ENCODE results near the gene DHRS3. TPM values are rescaled to one million over a fixed set of nuclear protein-coding genes. Genes with fewer than 3 reads are reported as not detected.

Gene DHRS3
- total RNA-seq, 1 donor: 161 TPM

DNA sequence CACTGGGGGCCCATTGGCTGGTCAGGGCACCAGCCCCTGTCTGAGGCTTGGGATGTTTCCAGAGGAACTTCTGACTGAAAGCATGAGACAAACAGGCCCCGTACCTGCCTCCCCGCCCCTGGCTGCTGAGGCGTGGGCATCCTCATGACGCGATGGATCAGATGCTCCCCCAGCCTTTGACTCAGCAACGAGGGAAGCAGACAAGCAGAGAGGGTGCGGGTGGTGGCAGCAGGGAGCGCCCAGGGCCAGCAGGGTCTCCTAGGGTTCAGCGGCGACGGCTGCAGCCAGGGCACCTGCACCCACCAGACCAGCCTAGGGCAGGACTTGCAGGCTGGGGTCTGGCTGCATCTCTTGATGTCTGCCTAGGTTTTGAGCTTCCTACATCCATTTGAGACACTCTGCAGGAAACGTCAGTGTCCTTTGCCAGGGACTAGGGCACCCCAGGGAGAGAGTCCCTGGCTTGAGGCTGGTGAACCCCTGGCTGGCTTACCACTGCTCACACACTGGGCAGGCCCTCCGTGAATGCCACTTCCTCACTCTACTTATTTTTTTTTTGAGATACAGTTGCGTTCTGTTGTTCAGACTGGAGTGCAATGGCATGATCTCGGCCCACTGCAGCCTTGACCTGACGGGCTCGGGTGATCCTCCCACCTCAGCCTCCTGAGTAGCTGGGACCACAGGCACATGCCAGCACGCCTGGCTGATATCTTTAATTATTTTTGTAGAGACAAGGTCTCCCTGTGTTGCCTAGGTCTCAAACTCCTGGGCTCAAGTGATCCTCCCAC is 63.3 kb downstream of the DHRS3 start:
- Histone ChIP-seq H3K4me1 (ENCODE audit: insufficient read depth, low read length) (peaks cover 29% of the 10 kb centered on the region), H3K27ac (ENCODE audit: low read depth, low read length) (no peak overlapping the region)
- TF ChIP-seq, protein P1, sequence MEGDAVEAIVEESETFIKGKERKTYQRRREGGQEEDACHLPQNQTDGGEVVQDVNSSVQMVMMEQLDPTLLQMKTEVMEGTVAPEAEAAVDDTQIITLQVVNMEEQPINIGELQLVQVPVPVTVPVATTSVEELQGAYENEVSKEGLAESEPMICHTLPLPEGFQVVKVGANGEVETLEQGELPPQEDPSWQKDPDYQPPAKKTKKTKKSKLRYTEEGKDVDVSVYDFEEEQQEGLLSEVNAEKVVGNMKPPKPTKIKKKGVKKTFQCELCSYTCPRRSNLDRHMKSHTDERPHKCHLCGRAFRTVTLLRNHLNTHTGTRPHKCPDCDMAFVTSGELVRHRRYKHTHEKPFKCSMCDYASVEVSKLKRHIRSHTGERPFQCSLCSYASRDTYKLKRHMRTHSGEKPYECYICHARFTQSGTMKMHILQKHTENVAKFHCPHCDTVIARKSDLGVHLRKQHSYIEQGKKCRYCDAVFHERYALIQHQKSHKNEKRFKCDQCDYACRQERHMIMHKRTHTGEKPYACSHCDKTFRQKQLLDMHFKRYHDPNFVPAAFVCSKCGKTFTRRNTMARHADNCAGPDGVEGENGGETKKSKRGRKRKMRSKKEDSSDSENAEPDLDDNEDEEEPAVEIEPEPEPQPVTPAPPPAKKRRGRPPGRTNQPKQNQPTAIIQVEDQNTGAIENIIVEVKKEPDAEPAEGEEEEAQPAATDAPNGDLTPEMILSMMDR (IDR thresholded peaks at IDR 0.05; ENCODE audit: extremely low read depth, low read depth, low read length): no peak

DNA sequence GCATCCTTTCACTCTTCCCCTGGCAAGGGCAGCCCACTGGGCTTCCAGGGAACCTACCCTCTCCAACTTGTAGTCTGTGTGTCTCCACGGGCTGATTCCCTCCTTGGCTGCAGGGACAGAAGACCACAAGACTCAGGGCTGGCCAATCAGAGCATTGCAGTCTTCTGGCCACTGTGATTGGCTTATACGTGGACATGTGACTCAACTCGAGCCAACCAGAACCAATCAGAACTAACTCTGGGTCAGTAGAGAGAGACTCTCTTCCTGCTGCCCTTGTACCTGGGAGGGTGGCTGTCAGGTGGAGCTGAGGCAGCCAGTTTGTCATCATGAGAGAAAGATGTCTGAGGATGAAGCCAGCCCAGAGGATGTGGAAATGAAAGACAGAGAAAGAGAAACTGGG is 64.0 kb downstream of the DHRS3 start:
- H3K79me2 ChIP-seq (ENCODE audit: insufficient read depth, low read length): no peaks in the 10 kb centered on the region

More for the DNA sequence above, 63.3 kb downstream of the DHRS3 start:
- Histone ChIP-seq H3K4me2 (ENCODE audit: insufficient read depth, low read length) (no peak overlapping the region), H3K27me3 (ENCODE audit: insufficient read depth, low read length) (no peaks in the 10 kb centered on the region), H3K4me3 (ENCODE audit: insufficient read depth, low read length) (no peak overlapping the region), H3K36me3 (ENCODE audit: insufficient read depth, low read length) (no peaks in the 10 kb centered on the region), H4K20me1 (ENCODE audit: insufficient read depth, low read length) (no peaks in the 10 kb centered on the region), H2AFZ (ENCODE audit: low read length) (no peak overlapping the region), H3K79me2 (ENCODE audit: insufficient read depth, low read length) (no peaks in the 10 kb centered on the region), H3K9me3 (ENCODE audit: low read depth, low read length) (no peaks in the 10 kb centered on the region)
- peak; percentile 80 for DNase-seq (ENCODE audit: insufficient read length, low spot score, missing footprints)

DNA sequence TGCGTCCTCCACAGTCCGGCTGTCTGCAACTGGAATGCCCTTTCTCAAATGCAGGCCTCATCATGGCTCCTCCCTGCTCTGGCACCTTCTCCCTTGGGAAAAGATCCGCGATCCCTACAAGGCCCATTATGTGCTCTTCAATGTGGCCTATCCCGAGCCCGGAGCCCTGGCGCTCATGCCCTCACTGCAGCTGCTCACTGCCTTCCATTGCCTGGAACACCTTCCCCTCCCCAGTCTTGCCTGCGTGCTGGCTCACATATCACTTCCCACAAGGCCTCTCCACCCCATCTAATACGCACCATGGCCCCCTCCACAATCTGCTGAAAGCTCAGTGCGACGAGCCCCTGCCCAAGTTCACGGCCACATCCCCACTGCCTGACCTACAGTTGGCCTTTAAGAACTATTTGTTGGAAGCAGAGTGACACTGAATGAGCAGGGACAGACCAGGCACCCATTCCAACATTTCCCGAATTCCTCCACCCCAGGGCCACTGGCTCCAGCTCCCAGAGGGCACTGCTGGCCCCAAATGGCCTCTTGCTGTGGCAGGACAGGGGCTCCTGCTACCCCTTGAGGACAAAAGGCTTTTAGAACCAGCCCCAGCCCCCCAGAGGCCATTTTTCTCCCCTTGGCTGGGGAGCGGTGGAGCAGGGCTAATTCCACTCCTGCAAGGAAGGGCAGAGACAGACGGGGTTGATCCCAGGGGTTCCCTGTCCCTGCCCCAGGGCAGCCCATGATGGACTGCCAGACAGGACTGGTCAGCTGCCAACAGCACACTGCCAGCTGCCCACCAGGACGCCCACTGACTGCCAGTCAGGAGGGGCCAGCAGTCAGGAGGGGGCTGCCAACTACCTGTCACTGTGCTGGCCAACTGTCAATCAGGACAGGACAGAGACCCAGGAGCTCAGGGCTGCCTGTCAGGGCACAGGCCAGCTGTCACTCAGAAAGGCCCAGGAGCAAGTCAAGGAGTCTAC is 64.8 kb downstream of the DHRS3 start:
- Histone ChIP-seq H3K9me3 (ENCODE audit: low read depth, low read length) (no peaks in the 10 kb centered on the region), H3K36me3 (ENCODE audit: insufficient read depth, low read length) (no peaks in the 10 kb centered on the region), H3K4me3 (ENCODE audit: insufficient read depth, low read length) (no peak overlapping the region), H3K27ac (ENCODE audit: low read depth, low read length) (no peak overlapping the region), H4K20me1 (ENCODE audit: insufficient read depth, low read length) (no peaks in the 10 kb centered on the region), H3K4me1 (ENCODE audit: insufficient read depth, low read length) (peaks cover 37% of the 10 kb centered on the region), H2AFZ (ENCODE audit: low read length) (no peak overlapping the region), H3K4me2 (ENCODE audit: insufficient read depth, low read length) (no peak overlapping the region), H3K27me3 (ENCODE audit: insufficient read depth, low read length) (no peaks in the 10 kb centered on the region), H3K79me2 (ENCODE audit: insufficient read depth, low read length) (no peaks in the 10 kb centered on the region)
- TF ChIP-seq, protein P1 (IDR thresholded peaks at IDR 0.05; ENCODE audit: extremely low read depth, low read depth, low read length): no peak
- peak; percentile 68 for DNase-seq (ENCODE audit: insufficient read length, low spot score, missing footprints)

More for the DNA sequence above, 64.0 kb downstream of the DHRS3 start:
- TF ChIP-seq, protein P1 (IDR thresholded peaks at IDR 0.05; ENCODE audit: extremely low read depth, low read depth, low read length): no peak
- Histone ChIP-seq H3K27me3 (ENCODE audit: insufficient read depth, low read length) (no peaks in the 10 kb centered on the region), H3K4me1 (ENCODE audit: insufficient read depth, low read length) (peaks cover 36% of the 10 kb centered on the region), H3K9me3 (ENCODE audit: low read depth, low read length) (no peaks in the 10 kb centered on the region), H3K4me3 (ENCODE audit: insufficient read depth, low read length) (no peak overlapping the region), H3K4me2 (ENCODE audit: insufficient read depth, low read length) (no peak overlapping the region), H3K27ac (ENCODE audit: low read depth, low read length) (no peak overlapping the region), H2AFZ (ENCODE audit: low read length) (no peak overlapping the region), H3K36me3 (ENCODE audit: insufficient read depth, low read length) (no peaks in the 10 kb centered on the region), H4K20me1 (ENCODE audit: insufficient read depth, low read length) (no peaks in the 10 kb centered on the region)
- peak; percentile 90 for DNase-seq (ENCODE audit: insufficient read length, low spot score, missing footprints)

All from osteoblast (primary cell).